Left colon (tissue), 2 donors: ENCODE results near the gene CARD11. TPM values are rescaled to one million over a fixed set of nuclear protein-coding genes. Genes with fewer than 3 reads are reported as not detected.

Experiments used
- ATAC-seq: fragments of 200-7000 bp; cut with Tn5 transposase; one replicate; pipeline ENCODE4 v1.9.1; 2020; ENCODE audit warnings: mild to moderate bottlenecking, moderate library complexity
- DNase-seq, 2 donors: peaks; one replicate each; pipeline ENCODE4 v3.0.0-alpha.2; 2020
- intact Hi-C, 2 donors: fragments of 100-400 bp; cut with DNase I in 1 of 2; cut with micrococcal nuclease in 1 of 2; formaldehyde crosslinking; loops; one replicate each; pipeline versions ENCODE4 v1.11.2 to v1.14.0; 2022; cut with DNase I, micrococcal nuclease
- total RNA-seq, 2 donors: library from RNA; stranded (reverse); fragmentation: NEBNext Ultra II Directional; extraction: Animal tissue kit (Norgen Biotek cat#: 25700); gene quantifications; one replicate each; pipeline ENCODE4 v1.2.1, GENCODE V29; 2021
- donor health status: DM: no; HTN: no; CAD: no.
- donor health status: DM: yes; HTN: yes; CAD: no.

CARD11 gene
- total RNA-seq, 2 donors from 2014 or later, result 2.0 to 2.8 TPM

- ATAC-seq (no peak), DNase-seq (no peak)
- intact Hi-C loops, result no loop called here
These were observed 47.5 kb downstream of the CARD11 start for GRCh38 chr7:2996141-2996540.

GRCh38 chr7:2993868-2994267 lies 49.8 kb downstream of the CARD11 start:
- intact Hi-C loops, result no loop called here
- peak; percentile 69 to 87 for DNase-seq
- ATAC-seq, result peak; percentile 97

GRCh38 chr7:2993396-2993795 lies 50.3 kb downstream of the CARD11 start:
- DNase-seq, result no peak
- ATAC-seq, result peak; percentile 38
- intact Hi-C loops, result no loop called here

GRCh38 chr7:2990949-2991470 lies 52.7 kb downstream of the CARD11 start:
- intact Hi-C loops, result no loop called here
- DNase-seq, result no peak
- ATAC-seq, result no peak

GRCh38 chr7:2986561-2986960 lies 57.1 kb downstream of the CARD11 start:
- ATAC-seq, result no peak
- intact Hi-C loops, result no loop called here
- DNase-seq, result no peak

- no peak for ATAC-seq
- no peak for DNase-seq
- intact Hi-C loops, result no loop called here
These were observed 57.8 kb downstream of the CARD11 start for GRCh38 chr7:2985866-2986265.

- ATAC-seq (no peak), DNase-seq (no peak)
- intact Hi-C loops, result no loop called here
These were observed 59.6 kb downstream of the CARD11 start for GRCh38 chr7:2984091-2984490.

- ATAC-seq (no peak), DNase-seq (no peak)
- intact Hi-C loops, result no loop called here
These were observed 60.1 kb downstream of the CARD11 start for GRCh38 chr7:2983586-2983985.

- intact Hi-C loops, result no loop called here
- ATAC-seq (no peak), DNase-seq (peak in 1 of 2 donors; percentile 19)
These were observed 60.8 kb downstream of the CARD11 start for GRCh38 chr7:2982831-2983230.

- ATAC-seq, result no peak
- no peak for DNase-seq
- intact Hi-C loops, result no loop called here
These were observed 61.3 kb downstream of the CARD11 start for GRCh38 chr7:2982401-2982800.

GRCh38 chr7:2981103-2981480 lies 62.6 kb downstream of the CARD11 start:
- intact Hi-C loops, result no loop called here
- no peak for DNase-seq
- ATAC-seq, result no peak

- no peak for ATAC-seq
- peak in 1 of 2 donors; percentile 14 for DNase-seq
- intact Hi-C loops, result no loop called here
These were observed 63.1 kb downstream of the CARD11 start for GRCh38 chr7:2980401-2981102.

GRCh38 chr7:2979951-2980350 lies 63.7 kb downstream of the CARD11 start:
- intact Hi-C loops, result no loop called here
- ATAC-seq (no peak), DNase-seq (no peak)

GRCh38 chr7:2979201-2979631 lies 64.5 kb downstream of the CARD11 start:
- ATAC-seq (no peak), DNase-seq (no peak)
- intact Hi-C loops, result no loop called here

- peak; percentile 87 for ATAC-seq
- DNase-seq, result peak; percentile 67 to 82
- intact Hi-C loops, result no loop called here
These were observed 65.3 kb downstream of the CARD11 start for GRCh38 chr7:2978408-2978807.

GRCh38 chr7:2975821-2976371 lies 67.8 kb downstream of the CARD11 start:
- intact Hi-C loops, result no loop called here
- ATAC-seq, result no peak

GRCh38 chr7:2974093-2974819 lies 69.4 kb downstream of the CARD11 start:
- intact Hi-C loops, result no loop called here
- DNase-seq, result no peak

More at GRCh38 chr7:2975821-2976371, 67.8 kb downstream of the CARD11 start:
- DNase-seq, result no peak

GRCh38 chr7:2972835-2973161 lies 70.9 kb downstream of the CARD11 start:
- ATAC-seq (no peak), DNase-seq (no peak)
- intact Hi-C loops, result no loop called here

More at GRCh38 chr7:2974093-2974819, 69.4 kb downstream of the CARD11 start:
- ATAC-seq, result no peak

GRCh38 chr7:2971914-2972834 lies 71.5 kb downstream of the CARD11 start:
- no peak for DNase-seq
- intact Hi-C loops, result no loop called here
- ATAC-seq, result no peak
